Fibroblast of lung (primary cell): ENCODE results near the gene TAGLN2.

Experiments used
- EZH2 ChIP-seq: IDR thresholded peaks from 2 replicates; pipeline ENCODE4 v1.5.1; 2012; ENCODE audit warnings: low read length, control low read depth, mild to moderate bottlenecking; ENCODE audit errors: missing control alignments
- TF ChIP-seq, protein P1 (sequence below), 2 donors: IDR thresholded peaks in 1 of 2; conservative IDR thresholded peaks in 1 of 2; 1 replicate in 1 of 2; 2 replicates in 1 of 2; pipeline ENCODE4 v1.5.1; 2011 to 2012; ENCODE audit warnings: low read length in 2 of 2, control low read depth in 1 of 2, inconsistent platforms in 1 of 2, low read depth in 1 of 2, mild to moderate bottlenecking in 1 of 2

DNA sequence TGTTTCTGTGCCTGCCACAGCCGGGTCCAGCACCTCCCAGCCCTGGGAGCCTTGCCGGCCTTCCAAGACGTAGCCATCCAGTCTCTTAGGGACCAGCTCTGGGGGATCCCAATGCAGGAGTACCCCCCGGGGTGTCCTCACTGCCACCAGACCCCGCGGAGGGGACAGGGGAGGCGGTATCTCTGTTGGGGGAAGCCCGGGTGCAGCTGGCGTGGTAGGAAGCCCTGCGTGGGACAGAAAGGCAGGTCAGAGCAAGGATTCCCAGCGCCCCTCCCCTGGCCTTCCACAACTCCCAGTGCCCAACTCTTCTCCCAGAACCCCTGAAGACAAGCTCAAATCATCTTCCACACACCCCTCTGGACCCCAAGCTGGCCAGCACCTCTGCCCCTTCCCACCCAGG lies 4.9 kb upstream of the TAGLN2 start:
- TF ChIP-seq, protein P1, sequence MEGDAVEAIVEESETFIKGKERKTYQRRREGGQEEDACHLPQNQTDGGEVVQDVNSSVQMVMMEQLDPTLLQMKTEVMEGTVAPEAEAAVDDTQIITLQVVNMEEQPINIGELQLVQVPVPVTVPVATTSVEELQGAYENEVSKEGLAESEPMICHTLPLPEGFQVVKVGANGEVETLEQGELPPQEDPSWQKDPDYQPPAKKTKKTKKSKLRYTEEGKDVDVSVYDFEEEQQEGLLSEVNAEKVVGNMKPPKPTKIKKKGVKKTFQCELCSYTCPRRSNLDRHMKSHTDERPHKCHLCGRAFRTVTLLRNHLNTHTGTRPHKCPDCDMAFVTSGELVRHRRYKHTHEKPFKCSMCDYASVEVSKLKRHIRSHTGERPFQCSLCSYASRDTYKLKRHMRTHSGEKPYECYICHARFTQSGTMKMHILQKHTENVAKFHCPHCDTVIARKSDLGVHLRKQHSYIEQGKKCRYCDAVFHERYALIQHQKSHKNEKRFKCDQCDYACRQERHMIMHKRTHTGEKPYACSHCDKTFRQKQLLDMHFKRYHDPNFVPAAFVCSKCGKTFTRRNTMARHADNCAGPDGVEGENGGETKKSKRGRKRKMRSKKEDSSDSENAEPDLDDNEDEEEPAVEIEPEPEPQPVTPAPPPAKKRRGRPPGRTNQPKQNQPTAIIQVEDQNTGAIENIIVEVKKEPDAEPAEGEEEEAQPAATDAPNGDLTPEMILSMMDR (conservative IDR thresholded peaks at IDR 0.05 in 1 of 2, IDR thresholded peaks at IDR 0.05 in 1 of 2; ENCODE audit: low read depth in 1 of 2, low read length in 2 of 2) = no peak
- TF ChIP-seq EZH2 = no peak
